Mesenchymal stem cell (in vitro differentiated cells and primary cell): ENCODE results near the gene SIN3B.

Source experiments
- DNase-seq: peaks from one replicate; pipeline ENCODE4 v3.0.0-alpha.2; 2013
- H2AFZ ChIP-seq: one replicate; pipeline ENCODE4 v1.6.1; 2013; ENCODE audit warnings: low read depth, mild to moderate bottlenecking, control low read depth, inconsistent platforms, low read length, moderate library complexity
- H2AK5ac ChIP-seq: 2 replicates; pipeline ENCODE4 v1.6.1; 2013; ENCODE audit warnings: low read length, moderate library complexity, mild to moderate bottlenecking, inconsistent platforms; ENCODE audit not compliant: severe bottlenecking
- H2BK120ac ChIP-seq: one replicate; pipeline ENCODE4 v1.6.1; 2013; ENCODE audit warnings: low read depth, mild to moderate bottlenecking, inconsistent platforms, low read length, moderate library complexity
- H2BK12ac ChIP-seq, 2 experiments: one replicate each; pipeline ENCODE4 v1.6.1; 2013; ENCODE audit warnings: inconsistent platforms in 2 of 2, low read length in 2 of 2, mild to moderate bottlenecking in 2 of 2, moderate library complexity in 2 of 2, control low read depth in 1 of 2
- H2BK15ac ChIP-seq: one replicate; pipeline ENCODE4 v1.6.1; 2013; ENCODE audit warnings: mild to moderate bottlenecking, low read depth, inconsistent platforms; ENCODE audit not compliant: poor library complexity, severe bottlenecking
- H2BK5ac ChIP-seq: 2 replicates; pipeline ENCODE4 v1.6.1; 2013; ENCODE audit warnings: low read depth, mild to moderate bottlenecking, low read length, control low read depth, inconsistent platforms; ENCODE audit not compliant: poor library complexity, severe bottlenecking
- H3K14ac ChIP-seq, 2 experiments: one replicate each; pipeline ENCODE4 v1.6.1; 2013; ENCODE audit warnings: inconsistent platforms in 2 of 2, low read length in 2 of 2, control low read depth in 1 of 2, mild to moderate bottlenecking in 1 of 2, moderate library complexity in 1 of 2
- H3K18ac ChIP-seq, 2 experiments: one replicate each; pipeline ENCODE4 v1.6.1; 2013; ENCODE audit warnings: inconsistent platforms in 2 of 2, low read length in 2 of 2, control low read depth in 1 of 2, low read depth in 1 of 2, mild to moderate bottlenecking in 1 of 2
- H3K23ac ChIP-seq, 2 experiments: one replicate each; pipeline ENCODE4 v1.6.1; 2013; ENCODE audit warnings: inconsistent platforms in 2 of 2, low read length in 2 of 2, mild to moderate bottlenecking in 2 of 2, moderate library complexity in 2 of 2, control low read depth in 1 of 2
- H3K27ac ChIP-seq: 2 replicates; pipeline ENCODE4 v1.5.1; 2013; ENCODE audit warnings: mild to moderate bottlenecking, moderate library complexity, low read length, control low read depth, inconsistent platforms; ENCODE audit not compliant: poor library complexity, severe bottlenecking
- H3K27me3 ChIP-seq, 2 experiments: 2 replicates each; pipeline versions ENCODE4 v1.6.1 to v1.7.0; 2013; ENCODE audit warnings: low read length in 2 of 2, mild to moderate bottlenecking in 2 of 2, moderate library complexity in 2 of 2, control low read depth in 1 of 2, inconsistent platforms in 1 of 2; ENCODE audit not compliant: control insufficient read depth in 1 of 2, insufficient read depth in 1 of 2
- H3K36me3 ChIP-seq, 2 experiments: 2 replicates each; pipeline versions ENCODE4 v1.6.1 to v1.7.0; 2013; ENCODE audit warnings: low read length in 2 of 2, control low read depth in 1 of 2, inconsistent platforms in 1 of 2, low read depth in 1 of 2, mild to moderate bottlenecking in 1 of 2; ENCODE audit not compliant: insufficient read depth in 2 of 2, control insufficient read depth in 1 of 2
- H3K4ac ChIP-seq, 2 experiments: one replicate each; pipeline ENCODE4 v1.6.1; 2013; ENCODE audit warnings: inconsistent platforms in 2 of 2, low read length in 2 of 2, mild to moderate bottlenecking in 2 of 2, moderate library complexity in 2 of 2, control low read depth in 1 of 2, low read depth in 1 of 2
- H3K4me1 ChIP-seq: 2 replicates; pipeline ENCODE4 v1.6.1; 2013; ENCODE audit warnings: low read depth, low read length, control low read depth; ENCODE audit not compliant: control insufficient read depth, insufficient read depth
- H3K4me2 ChIP-seq: 2 replicates; pipeline ENCODE4 v1.6.1; 2013; ENCODE audit warnings: low read length, mild to moderate bottlenecking, inconsistent platforms; ENCODE audit not compliant: poor library complexity, severe bottlenecking
- H3K4me3 ChIP-seq, 2 experiments: 2 replicates each; pipeline versions ENCODE4 v1.5.1 to v1.7.0; 2013; ENCODE audit warnings: low read length in 2 of 2, mild to moderate bottlenecking in 2 of 2, control low read depth in 1 of 2, low read depth in 1 of 2; ENCODE audit not compliant: insufficient read depth in 1 of 2
- H3K79me1 ChIP-seq: replicated peaks from 2 replicates; pipeline ENCODE4 v1.6.1; 2013; ENCODE audit warnings: mild to moderate bottlenecking, control low read depth, low read length, inconsistent platforms; ENCODE audit not compliant: poor library complexity, severe bottlenecking
- H3K9ac ChIP-seq: 2 replicates; pipeline ENCODE4 v1.7.0; 2013; ENCODE audit warnings: mild to moderate bottlenecking, low read length, moderate library complexity
- H3K9me3 ChIP-seq: 2 replicates; pipeline ENCODE4 v1.7.0; 2013; ENCODE audit warnings: mild to moderate bottlenecking, low read length; ENCODE audit not compliant: control insufficient read depth
- H4K8ac ChIP-seq: one replicate; pipeline ENCODE4 v1.6.1; 2013; ENCODE audit warnings: inconsistent platforms, mild to moderate bottlenecking, low read length, moderate library complexity
- H4K91ac ChIP-seq: one replicate; pipeline ENCODE4 v1.6.1; 2013; ENCODE audit warnings: mild to moderate bottlenecking, low read length, inconsistent platforms
- WGBS: methylation state at CpG from one replicate; pipeline ENCODE4 v1.1.7; 2013; ENCODE audit warnings: mixed read lengths; 5-methylcytosine and 5-hydroxymethylcytosine counted together

The SIN3B gene

DNA sequence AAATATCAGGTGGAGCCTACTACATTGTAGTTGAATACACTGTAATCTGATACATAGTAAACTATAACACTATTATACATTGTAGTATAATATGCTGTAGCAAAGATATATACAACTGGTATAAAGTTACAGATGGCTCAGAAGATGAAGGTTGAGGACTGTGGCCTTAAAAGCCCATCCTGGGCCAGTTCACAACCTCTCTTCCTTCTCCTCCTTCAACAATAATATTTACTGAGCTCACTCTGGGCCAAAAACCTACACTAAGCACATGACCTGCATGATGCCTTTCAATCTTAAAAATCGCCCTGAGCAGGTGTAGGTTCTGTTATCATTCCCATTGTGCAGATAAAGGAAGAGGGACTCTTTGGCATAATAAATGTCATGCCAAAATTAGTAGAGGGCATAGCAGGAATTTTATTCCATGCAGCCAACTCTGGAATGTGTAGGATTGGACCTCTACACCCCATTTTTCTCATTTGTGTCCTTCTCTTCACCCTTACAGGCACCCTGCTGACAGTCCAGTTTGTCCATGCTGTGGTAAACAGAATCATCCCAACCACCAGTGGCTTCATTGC is 14.6 kb upstream of the SIN3B start:
- H2BK5ac ChIP-seq = no peak overlapping the region
- WGBS = no CpG with 5 or more reads among the region's 1 CpG
- no peak overlapping the region for H2AFZ ChIP-seq
- no peak overlapping the region for H3K4me3 ChIP-seq
- H2BK15ac ChIP-seq = no peak overlapping the region
- H3K9ac ChIP-seq = no peak overlapping the region
- H3K23ac ChIP-seq = no peak overlapping the region
- no peaks in the 10 kb centered on the region for H3K27me3 ChIP-seq
- H2BK120ac ChIP-seq = no peak overlapping the region
- H3K79me1 ChIP-seq = no peaks in the 10 kb centered on the region
- H3K4ac ChIP-seq = no peak overlapping the region
- no peak overlapping the region for H4K91ac ChIP-seq
- H3K27ac ChIP-seq = no peak overlapping the region
- no peak overlapping the region for H4K8ac ChIP-seq
- H3K18ac ChIP-seq = no peak overlapping the region
- H3K14ac ChIP-seq = no peak overlapping the region
- peaks cover 36% of the 10 kb centered on the region for H3K9me3 ChIP-seq
- no peak overlapping the region for H3K4me2 ChIP-seq
- H3K4me1 ChIP-seq = no peaks in the 10 kb centered on the region
- H3K36me3 ChIP-seq = no peaks in the 10 kb centered on the region
- H2BK12ac ChIP-seq = no peak overlapping the region
- H2AK5ac ChIP-seq = no peak overlapping the region
- DNase-seq = peak; percentile 57

DNA sequence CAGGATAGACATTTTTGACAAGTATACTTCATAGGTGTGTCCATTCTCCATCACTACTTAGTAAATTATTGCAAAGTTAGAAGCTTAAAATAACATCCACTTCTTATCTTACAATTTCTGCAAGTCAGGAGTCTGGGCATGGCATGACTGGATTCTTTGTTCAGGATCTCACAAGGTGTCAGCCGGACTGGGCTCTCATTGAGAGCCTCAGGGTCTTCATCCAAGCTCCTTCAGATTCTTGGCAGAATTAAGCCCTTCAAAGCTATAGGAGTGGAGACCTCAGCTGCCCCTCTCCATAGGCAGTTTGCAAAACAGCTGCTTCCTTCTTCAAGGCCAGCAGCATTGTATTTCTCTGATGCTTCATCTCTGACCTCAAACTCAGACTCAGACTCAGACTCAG is 9.1 kb upstream of the SIN3B start:
- Histone ChIP-seq H3K27ac (no peak overlapping the region), H4K91ac (no peak overlapping the region), H3K4me1 (peaks cover 3% of the 10 kb centered on the region), H4K8ac (no peak overlapping the region), H2AFZ (no peak overlapping the region), H3K36me3 (no peaks in the 10 kb centered on the region), H3K79me1 (no peaks in the 10 kb centered on the region), H3K9ac (no peak overlapping the region), H3K27me3 (no peaks in the 10 kb centered on the region), H2BK120ac (no peak overlapping the region), H2AK5ac (no peak overlapping the region), H3K14ac (no peak overlapping the region), H3K4ac (no peak overlapping the region), H3K4me2 (no peak overlapping the region), H2BK12ac (no peak overlapping the region), H3K18ac (no peak overlapping the region), H2BK15ac (no peak overlapping the region), H3K9me3 (peaks cover 10% of the 10 kb centered on the region), H3K4me3 (no peak overlapping the region), H3K23ac (no peak overlapping the region), H2BK5ac (no peak overlapping the region)
- 98% methylated on average over 1 of the region's 1 CpG for WGBS
- DNase-seq = no peak

DNA sequence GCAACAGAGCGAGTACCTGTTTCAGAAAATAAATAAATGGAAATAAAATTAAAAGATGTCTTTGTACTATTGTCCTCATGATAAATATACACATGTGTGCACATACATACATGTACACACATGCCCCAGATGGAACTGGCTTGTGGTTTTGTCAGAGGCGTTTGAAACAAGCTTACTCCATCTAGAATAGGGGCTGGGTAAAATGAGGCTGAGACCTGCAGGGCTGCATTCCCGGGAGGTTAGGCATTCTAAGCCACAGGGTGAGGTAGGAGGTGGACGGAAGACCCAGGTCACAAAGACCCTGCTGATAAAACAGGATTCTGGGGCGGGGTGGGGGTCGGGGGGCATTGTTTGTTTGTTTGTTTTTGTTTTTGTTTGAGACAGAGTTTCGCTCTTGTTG is 8.1 kb upstream of the SIN3B start:
- Histone ChIP-seq H4K8ac (no peak overlapping the region), H3K79me1 (no peaks in the 10 kb centered on the region), H3K27me3 (no peaks in the 10 kb centered on the region), H3K4me2 (no peak overlapping the region), H2BK12ac (no peak overlapping the region), H3K4ac (no peak overlapping the region), H2BK15ac (no peak overlapping the region), H3K4me3 (no peak overlapping the region), H2AFZ (no peak overlapping the region), H2BK120ac (no peak overlapping the region), H2AK5ac (no peak overlapping the region), H3K14ac (no peak overlapping the region), H3K23ac (no peak overlapping the region), H3K9me3 (peaks cover under 1% of the 10 kb centered on the region), H3K9ac (no peak overlapping the region), H2BK5ac (no peak overlapping the region), H3K36me3 (no peaks in the 10 kb centered on the region), H3K18ac (no peak overlapping the region), H4K91ac (no peak overlapping the region), H3K4me1 (peaks cover 6% of the 10 kb centered on the region), H3K27ac (no peak overlapping the region)
- WGBS = 91% methylated on average over 6 of the region's 7 CpGs
- no peak for DNase-seq

DNA sequence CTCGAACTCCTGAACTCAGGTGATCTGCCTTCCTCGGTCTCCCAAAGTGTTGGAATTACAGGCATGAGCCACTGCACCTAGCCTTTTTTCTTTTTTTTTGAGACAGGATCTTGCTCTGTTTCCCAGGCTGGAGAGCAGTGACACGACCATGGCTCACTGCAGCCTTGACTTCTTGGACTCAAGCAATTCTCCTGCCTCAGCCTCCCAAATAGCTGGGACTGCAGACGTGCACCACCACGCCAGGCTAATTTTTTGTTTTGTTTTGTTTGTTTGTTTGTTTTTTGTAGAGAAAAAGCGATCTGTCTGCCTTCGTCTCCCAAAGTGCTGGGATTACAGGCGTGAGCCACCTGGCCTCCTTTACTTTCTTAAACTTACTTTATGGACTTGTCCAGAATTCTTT is 6.5 kb upstream of the SIN3B start:
- H2BK12ac ChIP-seq = no peak overlapping the region
- H2BK5ac ChIP-seq = no peak overlapping the region
- peaks cover 8% of the 10 kb centered on the region for H3K4me1 ChIP-seq
- H2AFZ ChIP-seq = no peak overlapping the region
- no peak overlapping the region for H3K9ac ChIP-seq
- no peak overlapping the region for H3K14ac ChIP-seq
- H3K23ac ChIP-seq = no peak overlapping the region
- H4K91ac ChIP-seq = no peak overlapping the region
- WGBS = 96% methylated on average over 5 of the region's 8 CpGs
- DNase-seq = peak; percentile 20
- H3K9me3 ChIP-seq = no peaks in the 10 kb centered on the region
- H3K36me3 ChIP-seq = no peaks in the 10 kb centered on the region
- H3K27me3 ChIP-seq = no peaks in the 10 kb centered on the region
- H3K4me2 ChIP-seq = no peak overlapping the region
- no peaks in the 10 kb centered on the region for H3K79me1 ChIP-seq
- H3K27ac ChIP-seq = peak overlapping the region; percentile 69
- no peak overlapping the region for H2BK120ac ChIP-seq
- no peak overlapping the region for H3K4ac ChIP-seq
- no peak overlapping the region for H3K18ac ChIP-seq
- H4K8ac ChIP-seq = no peak overlapping the region
- H2BK15ac ChIP-seq = no peak overlapping the region
- no peak overlapping the region for H2AK5ac ChIP-seq
- no peak overlapping the region for H3K4me3 ChIP-seq
